ENCODE results near the gene SLC17A2.

Gene SLC17A2

DNA sequence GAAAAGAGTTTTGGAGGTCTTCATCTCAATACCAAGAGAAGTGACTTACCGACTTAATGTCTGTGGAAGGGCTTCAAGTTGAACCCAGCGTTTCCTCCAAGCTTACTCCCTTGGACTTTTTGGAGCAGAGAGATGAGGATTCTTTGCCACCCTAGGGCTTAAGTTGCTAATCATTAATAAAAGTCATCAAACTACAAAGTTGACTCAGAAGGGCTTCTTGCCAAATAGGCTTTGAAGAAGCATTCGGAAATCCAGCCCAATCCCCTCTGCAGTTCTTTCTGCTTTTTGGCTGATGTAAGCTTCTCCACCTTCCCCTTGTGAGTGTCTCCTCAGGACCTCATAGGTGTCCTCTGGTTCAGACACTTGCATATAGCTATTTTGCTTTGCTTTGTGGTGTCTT lies 56.4 kb downstream of the SLC17A2 start, which contains the start of gene SLC17A3:
Gene SLC17A3 (minus strand): TSS at position 126 of the 400 bp plus-strand sequence. CDS start 5,856 bp downstream, outside the sequence.
- Histone ChIP-seq H3K4me2 (ENCODE audit: low read length) (no peak within 1 kb of the TSS), H3K4me3 (ENCODE audit: low read length) (no peak within 1 kb of the TSS), H3K27ac (ENCODE audit: low read depth, low read length) (no peak within 1 kb of the TSS), H3K9me3 (ENCODE audit: control insufficient read depth, insufficient read depth, low read length) (no peaks in the 10 kb centered on the region), H3K4me1 (ENCODE audit: control insufficient read depth, low read length) (no peaks in the 10 kb centered on the region), H4K20me1 (ENCODE audit: control insufficient read depth, insufficient read depth, low read depth, low read length) (no peaks in the 10 kb centered on the region), H3K79me2 (ENCODE audit: control insufficient read depth, low read length) (no peaks in the 10 kb centered on the region), H3K9me2 (replicated peaks; ENCODE audit: control insufficient read depth, low read length) (no peaks in the 10 kb centered on the region; the same call in 1 of the 2 replicates), H3K27me3 (ENCODE audit: control insufficient read depth, low read length) (peaks cover 2% of the 10 kb centered on the region; the same call in 1 of the 2 replicates), H3F3A (ENCODE audit: control insufficient read depth, insufficient read depth) (no peaks in the 10 kb centered on the region), H3K36me3 (ENCODE audit: control insufficient read depth, low read length) (no peaks in the 10 kb centered on the region)
- TF ChIP-seq, protein P1, sequence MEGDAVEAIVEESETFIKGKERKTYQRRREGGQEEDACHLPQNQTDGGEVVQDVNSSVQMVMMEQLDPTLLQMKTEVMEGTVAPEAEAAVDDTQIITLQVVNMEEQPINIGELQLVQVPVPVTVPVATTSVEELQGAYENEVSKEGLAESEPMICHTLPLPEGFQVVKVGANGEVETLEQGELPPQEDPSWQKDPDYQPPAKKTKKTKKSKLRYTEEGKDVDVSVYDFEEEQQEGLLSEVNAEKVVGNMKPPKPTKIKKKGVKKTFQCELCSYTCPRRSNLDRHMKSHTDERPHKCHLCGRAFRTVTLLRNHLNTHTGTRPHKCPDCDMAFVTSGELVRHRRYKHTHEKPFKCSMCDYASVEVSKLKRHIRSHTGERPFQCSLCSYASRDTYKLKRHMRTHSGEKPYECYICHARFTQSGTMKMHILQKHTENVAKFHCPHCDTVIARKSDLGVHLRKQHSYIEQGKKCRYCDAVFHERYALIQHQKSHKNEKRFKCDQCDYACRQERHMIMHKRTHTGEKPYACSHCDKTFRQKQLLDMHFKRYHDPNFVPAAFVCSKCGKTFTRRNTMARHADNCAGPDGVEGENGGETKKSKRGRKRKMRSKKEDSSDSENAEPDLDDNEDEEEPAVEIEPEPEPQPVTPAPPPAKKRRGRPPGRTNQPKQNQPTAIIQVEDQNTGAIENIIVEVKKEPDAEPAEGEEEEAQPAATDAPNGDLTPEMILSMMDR (IDR thresholded peaks at IDR 0.05; ENCODE audit: low read depth, low read length, poor library complexity, severe bottlenecking), result no peak
- TF ChIP-seq EZH2phosphoT487 (IDR thresholded peaks at IDR 0.05; ENCODE audit: borderline replicate concordance, low read length), result no peak

DNA sequence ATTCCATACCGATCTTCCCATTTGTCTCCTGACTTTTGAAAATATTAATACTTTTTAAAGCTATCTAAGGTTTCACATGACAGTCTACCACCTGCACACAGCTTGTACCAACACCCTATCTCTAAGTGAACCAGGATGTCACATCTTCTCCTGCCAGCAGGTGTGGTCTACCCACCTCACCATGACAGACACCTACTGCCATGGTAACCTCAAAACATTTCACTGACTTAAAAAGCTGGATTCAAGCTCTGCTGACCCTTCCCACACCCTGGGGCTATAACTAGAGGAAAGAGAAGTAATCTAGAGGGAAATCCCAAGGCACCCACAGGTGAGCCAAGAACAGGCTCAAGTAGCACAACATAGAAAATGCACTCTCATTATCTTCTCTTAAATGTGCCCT lies 57.7 kb downstream of the SLC17A2 start:
- H4K20me1 ChIP-seq (ENCODE audit: control insufficient read depth, insufficient read depth, low read depth, low read length), result no peaks in the 10 kb centered on the region
- TF ChIP-seq, protein P1 (IDR thresholded peaks at IDR 0.05; ENCODE audit: low read depth, low read length, poor library complexity, severe bottlenecking), result no peak
- TF ChIP-seq EZH2phosphoT487 (IDR thresholded peaks at IDR 0.05; ENCODE audit: borderline replicate concordance, low read length), result no peak
- H3K4me1 ChIP-seq (ENCODE audit: control insufficient read depth, low read length), result no peaks in the 10 kb centered on the region
- H3F3A ChIP-seq (ENCODE audit: control insufficient read depth, insufficient read depth), result no peaks in the 10 kb centered on the region
- no peaks in the 10 kb centered on the region for H3K9me3 ChIP-seq (ENCODE audit: control insufficient read depth, insufficient read depth, low read length)
- no peaks in the 10 kb centered on the region for H3K79me2 ChIP-seq (ENCODE audit: control insufficient read depth, low read length)
- H3K27me3 ChIP-seq (ENCODE audit: control insufficient read depth, low read length), result peaks cover 2% of the 10 kb centered on the region
- no peak overlapping the region for H3K4me2 ChIP-seq (ENCODE audit: low read length)
- no peak overlapping the region for H3K4me3 ChIP-seq (ENCODE audit: low read length)
- no peaks in the 10 kb centered on the region; the same call in 1 of the 2 replicates for H3K9me2 ChIP-seq (replicated peaks; ENCODE audit: control insufficient read depth, low read length)
- H3K27ac ChIP-seq (ENCODE audit: low read depth, low read length), result no peak overlapping the region
- no peaks in the 10 kb centered on the region for H3K36me3 ChIP-seq (ENCODE audit: control insufficient read depth, low read length)

DNA sequence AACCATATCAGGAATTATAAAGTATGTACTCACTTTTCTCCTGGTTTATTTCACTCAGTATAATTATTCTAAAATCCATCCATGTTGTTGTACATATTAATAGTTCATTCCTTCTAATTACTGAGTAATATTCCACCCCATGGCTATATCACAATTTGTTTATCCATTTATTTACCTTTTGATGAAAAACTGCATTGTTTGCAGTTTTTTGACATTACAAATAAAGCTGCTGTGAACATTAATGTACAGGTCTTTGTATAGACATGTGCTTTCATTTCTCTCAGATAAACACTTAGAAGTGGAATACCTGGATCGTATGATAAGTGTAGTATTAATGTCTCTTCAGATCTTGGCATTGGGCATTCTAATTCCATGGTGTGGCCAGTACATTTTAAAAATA lies 60.7 kb downstream of the SLC17A2 start:
- H3K27me3 ChIP-seq (ENCODE audit: control insufficient read depth, low read length), result peaks cover 4% of the 10 kb centered on the region
- no peak overlapping the region for H3K27ac ChIP-seq (ENCODE audit: low read depth, low read length)
- H3K36me3 ChIP-seq (ENCODE audit: control insufficient read depth, low read length), result no peaks in the 10 kb centered on the region
- H3K79me2 ChIP-seq (ENCODE audit: control insufficient read depth, low read length), result no peaks in the 10 kb centered on the region
- no peaks in the 10 kb centered on the region for H4K20me1 ChIP-seq (ENCODE audit: control insufficient read depth, insufficient read depth, low read depth, low read length)
- no peak for TF ChIP-seq EZH2phosphoT487 (IDR thresholded peaks at IDR 0.05; ENCODE audit: borderline replicate concordance, low read length)
- TF ChIP-seq, protein P1 (IDR thresholded peaks at IDR 0.05; ENCODE audit: low read depth, low read length, poor library complexity, severe bottlenecking), result no peak
- H3K9me3 ChIP-seq (ENCODE audit: control insufficient read depth, insufficient read depth, low read length), result no peaks in the 10 kb centered on the region
- no peaks in the 10 kb centered on the region for H3K9me2 ChIP-seq (replicated peaks; ENCODE audit: control insufficient read depth, low read length)
- no peak overlapping the region for H3K4me3 ChIP-seq (ENCODE audit: low read length)
- H3F3A ChIP-seq (ENCODE audit: control insufficient read depth, insufficient read depth), result no peaks in the 10 kb centered on the region
- no peaks in the 10 kb centered on the region for H3K4me1 ChIP-seq (ENCODE audit: control insufficient read depth, low read length)
- no peak overlapping the region for H3K4me2 ChIP-seq (ENCODE audit: low read length)

Measured in DOHH2 (cell line).